Neural cell (in vitro differentiated cells): ENCODE results near the gene GSTT2B. TPM values are rescaled to one million over a fixed set of nuclear protein-coding genes. Genes with fewer than 3 reads are reported as not detected.

Experiments used
- H2AFZ ChIP-seq: fragments of 200-600, 300-800 bp; sonication (generic), shearing (Covaris generic); 2 replicates; pipeline ENCODE4 v1.6.0; 2014; ENCODE audit warnings: low read depth, mild to moderate bottlenecking, antibody characterized with exemption, low read length, moderate library complexity
- H3F3A ChIP-seq: fragments of 200-600 bp; shearing (Covaris generic); 2 replicates; pipeline ENCODE4 v1.6.1; 2016; ENCODE audit warnings: mild to moderate bottlenecking, moderate library complexity, mixed read lengths, antibody characterized with exemption, low read length; ENCODE audit not compliant: insufficient read depth, poor library complexity, severe bottlenecking
- H3K27ac ChIP-seq: fragments of 200-600, 300-800 bp; sonication (generic), shearing (Covaris generic); 2 replicates; pipeline ENCODE4 v1.5.1; 2014; ENCODE audit warnings: mild to moderate bottlenecking, low read length, moderate library complexity
- H3K27me3 ChIP-seq: fragments of 300-800, 200-600 bp; sonication (generic), shearing (Covaris generic); 2 replicates; pipeline ENCODE4 v1.6.0; 2014; ENCODE audit warnings: mild to moderate bottlenecking, low read depth, low read length, moderate library complexity; ENCODE audit not compliant: insufficient read depth
- H3K36me3 ChIP-seq: fragments of 300-800, 200-600 bp; sonication (generic), shearing (Covaris generic); 2 replicates; pipeline ENCODE4 v1.5.1; 2014; ENCODE audit warnings: mild to moderate bottlenecking, antibody characterized with exemption, low read length, moderate library complexity; ENCODE audit not compliant: insufficient read depth
- H3K4me2 ChIP-seq: fragments of 300-800, 200-600 bp; sonication (generic), shearing (Covaris generic); 2 replicates; pipeline ENCODE4 v1.6.0; 2014; ENCODE audit warnings: mild to moderate bottlenecking, low read length
- H3K4me3 ChIP-seq: fragments of 300-800, 200-600 bp; sonication (generic), shearing (Covaris generic); 2 replicates; pipeline ENCODE4 v1.5.1; 2014; ENCODE audit warnings: mild to moderate bottlenecking, low read length, moderate library complexity
- H3K79me2 ChIP-seq: fragments of 200-600 bp; shearing (Covaris generic); replicated peaks from 2 replicates; pipeline ENCODE4 v1.6.0; 2014; ENCODE audit warnings: mild to moderate bottlenecking, low read length, moderate library complexity; ENCODE audit not compliant: insufficient read depth
- H3K9ac ChIP-seq: fragments of 300-800, 200-600 bp; sonication (generic), shearing (Covaris generic); 2 replicates; pipeline ENCODE4 v1.6.1; 2016; ENCODE audit warnings: mild to moderate bottlenecking, low read length, mixed read lengths
- H3K9me2 ChIP-seq: fragments of 200-600 bp; shearing (Covaris generic); 2 replicates; pipeline ENCODE4 v1.6.1; 2016; ENCODE audit warnings: mild to moderate bottlenecking, low read length, mixed read lengths; ENCODE audit not compliant: insufficient read depth
- H3K9me3 ChIP-seq: fragments of 200-600, 300-800 bp; sonication (generic), shearing (Covaris generic); 2 replicates; pipeline ENCODE4 v1.6.1; 2016; ENCODE audit warnings: mild to moderate bottlenecking, mixed run types, low read length, moderate library complexity, mixed read lengths
- H4K20me1 ChIP-seq: fragments of 200-600 bp; shearing (Covaris generic); 2 replicates; pipeline ENCODE4 v1.6.1; 2016; ENCODE audit warnings: mild to moderate bottlenecking, mixed run types; ENCODE audit not compliant: insufficient read depth
- EP300 ChIP-seq: fragments of 450-650 bp; conservative IDR thresholded peaks from 2 replicates; pipeline ENCODE4 v1.6.1; 2014; ENCODE audit warnings: antibody characterized with exemption, mild to moderate bottlenecking, moderate library complexity; ENCODE audit not compliant: poor library complexity, severe bottlenecking
- EZH2 ChIP-seq: fragments of 200-600, 300-800 bp; shearing (Covaris generic), sonication (generic); IDR thresholded peaks from 2 replicates; pipeline ENCODE4 v1.6.1; 2014; ENCODE audit warnings: antibody characterized with exemption, low read length, borderline replicate concordance, mild to moderate bottlenecking; ENCODE audit not compliant: insufficient read depth, poor library complexity, severe bottlenecking
- MXI1 ChIP-seq: fragments of 450-650 bp; conservative IDR thresholded peaks from 2 replicates; pipeline ENCODE4 v1.6.1; 2014; ENCODE audit warnings: antibody characterized with exemption, mild to moderate bottlenecking; ENCODE audit not compliant: poor library complexity, severe bottlenecking
- POLR2AphosphoS5 ChIP-seq: IDR thresholded peaks from 2 replicates; pipeline ENCODE4 v1.6.1; 2012
- RAD21 ChIP-seq: fragments of 450-650 bp; conservative IDR thresholded peaks from 2 replicates; pipeline ENCODE4 v1.6.1; 2014; ENCODE audit warnings: antibody characterized with exemption, mild to moderate bottlenecking, moderate library complexity
- REST ChIP-seq: IDR thresholded peaks from 2 replicates; pipeline ENCODE4 v1.6.1; 2012; ENCODE audit warnings: borderline replicate concordance
- SMC3 ChIP-seq: fragments of 450-650 bp; conservative IDR thresholded peaks from 2 replicates; pipeline ENCODE4 v1.6.1; 2014; ENCODE audit warnings: antibody characterized with exemption, mild to moderate bottlenecking, moderate library complexity; ENCODE audit not compliant: poor library complexity
- TAF1 ChIP-seq: IDR thresholded peaks from 2 replicates; pipeline ENCODE4 v1.6.1; 2012; ENCODE audit warnings: low read depth
- polyA plus RNA-seq: library from polyadenylated mRNA; depleted of rRNA; stranded (reverse); fragments of >200 nt; gene quantifications from 2 replicates; pipeline ENCODE4 v1.2.3, GENCODE V29; 2014
- TF ChIP-seq, protein P1 (sequence below): fragments of 450-650 bp; IDR thresholded peaks from 2 replicates; pipeline ENCODE4 v1.5.1; 2014; ENCODE audit warnings: antibody characterized with exemption, mild to moderate bottlenecking, moderate library complexity; ENCODE audit not compliant: poor library complexity, severe bottlenecking

The GSTT2B gene
- polyA plus RNA-seq, 1 donor from 2014 or later: not detected

- Histone ChIP-seq H3K4me3 (no peak overlapping the region), H3K9me3 (no peaks in the 10 kb centered on the region), H3K36me3 (no peaks in the 10 kb centered on the region), H4K20me1 (no peaks in the 10 kb centered on the region), H3K9me2 (no peaks in the 10 kb centered on the region), H3K79me2 (peaks cover 16% of the 10 kb centered on the region), H2AFZ (no peak overlapping the region), H3K4me2 (no peak overlapping the region), H3F3A (no peaks in the 10 kb centered on the region), H3K9ac (no peak overlapping the region), H3K27me3 (no peaks in the 10 kb centered on the region), H3K27ac (no peak overlapping the region)
- no peak for TF ChIP-seq POLR2AphosphoS5
- TF ChIP-seq SMC3: no peak
- no peak for TF ChIP-seq EP300
- TF ChIP-seq REST: no peak
- TF ChIP-seq, protein P1, sequence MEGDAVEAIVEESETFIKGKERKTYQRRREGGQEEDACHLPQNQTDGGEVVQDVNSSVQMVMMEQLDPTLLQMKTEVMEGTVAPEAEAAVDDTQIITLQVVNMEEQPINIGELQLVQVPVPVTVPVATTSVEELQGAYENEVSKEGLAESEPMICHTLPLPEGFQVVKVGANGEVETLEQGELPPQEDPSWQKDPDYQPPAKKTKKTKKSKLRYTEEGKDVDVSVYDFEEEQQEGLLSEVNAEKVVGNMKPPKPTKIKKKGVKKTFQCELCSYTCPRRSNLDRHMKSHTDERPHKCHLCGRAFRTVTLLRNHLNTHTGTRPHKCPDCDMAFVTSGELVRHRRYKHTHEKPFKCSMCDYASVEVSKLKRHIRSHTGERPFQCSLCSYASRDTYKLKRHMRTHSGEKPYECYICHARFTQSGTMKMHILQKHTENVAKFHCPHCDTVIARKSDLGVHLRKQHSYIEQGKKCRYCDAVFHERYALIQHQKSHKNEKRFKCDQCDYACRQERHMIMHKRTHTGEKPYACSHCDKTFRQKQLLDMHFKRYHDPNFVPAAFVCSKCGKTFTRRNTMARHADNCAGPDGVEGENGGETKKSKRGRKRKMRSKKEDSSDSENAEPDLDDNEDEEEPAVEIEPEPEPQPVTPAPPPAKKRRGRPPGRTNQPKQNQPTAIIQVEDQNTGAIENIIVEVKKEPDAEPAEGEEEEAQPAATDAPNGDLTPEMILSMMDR: no peak
- TF ChIP-seq RAD21: no peak
- no peak for TF ChIP-seq MXI1
- no peak for TF ChIP-seq TAF1
- TF ChIP-seq EZH2: no peak
Measured at GRCh38 chr22:24008022-24008283, 47.0 kb upstream of the GSTT2B start.

- H3K9me2 ChIP-seq: no peaks in the 10 kb centered on the region
- no peaks in the 10 kb centered on the region for H3K27me3 ChIP-seq
- H3K4me2 ChIP-seq: no peak overlapping the region
- H3F3A ChIP-seq: no peaks in the 10 kb centered on the region
- no peak overlapping the region for H3K9ac ChIP-seq
- H3K36me3 ChIP-seq: no peaks in the 10 kb centered on the region
- no peaks in the 10 kb centered on the region for H4K20me1 ChIP-seq
- no peaks in the 10 kb centered on the region for H3K9me3 ChIP-seq
- TF ChIP-seq MXI1 (no peak), EZH2 (no peak), SMC3 (no peak), TAF1 (no peak), RAD21 (no peak), REST (no peak), POLR2AphosphoS5 (no peak), EP300 (no peak)
- TF ChIP-seq, protein P1: no peak
- H3K79me2 ChIP-seq: peaks cover 10% of the 10 kb centered on the region
- no peak overlapping the region for H2AFZ ChIP-seq
- H3K27ac ChIP-seq: no peak overlapping the region
- no peak overlapping the region for H3K4me3 ChIP-seq
Measured at GRCh38 chr22:24007253-24008021, 46.4 kb upstream of the GSTT2B start.
